GM19099 (cell line): Measurements from ENCODE around the gene EDEM1.

Source experiments
- POLR2A ChIP-seq: IDR thresholded peaks from 3 replicates; pipeline ENCODE4 v1.6.1; 2011; ENCODE audit warnings: low read depth; ENCODE audit not compliant: insufficient read length; ENCODE audit errors: extremely low read depth

Gene EDEM1

GRCh38 chr3:5212628-5213573, 25.4 kb downstream of the EDEM1 start:
- no peak for TF ChIP-seq POLR2A

GRCh38 chr3:5213574-5213966, 26.1 kb downstream of the EDEM1 start:
- TF ChIP-seq POLR2A: no peak

- TF ChIP-seq POLR2A: no peak
Measured at GRCh38 chr3:5214352-5214751, 26.8 kb downstream of the EDEM1 start.

GRCh38 chr3:5217824-5218595, 30.5 kb downstream of the EDEM1 start:
- TF ChIP-seq POLR2A: no peak

GRCh38 chr3:5218815-5219214, 31.3 kb downstream of the EDEM1 start:
- TF ChIP-seq POLR2A: no peak

GRCh38 chr3:5219216-5219615, 31.7 kb downstream of the EDEM1 start:
- no peak for TF ChIP-seq POLR2A

- TF ChIP-seq POLR2A: no peak
Measured at GRCh38 chr3:5220193-5220592, 32.7 kb downstream of the EDEM1 start.

GRCh38 chr3:5220667-5221431, 33.3 kb downstream of the EDEM1 start:
- no peak for TF ChIP-seq POLR2A

GRCh38 chr3:5221701-5222100, 34.2 kb downstream of the EDEM1 start:
- TF ChIP-seq POLR2A: no peak

- no peak for TF ChIP-seq POLR2A
Measured at GRCh38 chr3:5222283-5223005, 34.9 kb downstream of the EDEM1 start.

GRCh38 chr3:5226783-5227182, 39.3 kb downstream of the EDEM1 start:
- TF ChIP-seq POLR2A: no peak

- no peak for TF ChIP-seq POLR2A
Measured at GRCh38 chr3:5227812-5228211, 40.3 kb downstream of the EDEM1 start.

GRCh38 chr3:5229414-5229813, 41.9 kb downstream of the EDEM1 start:
- TF ChIP-seq POLR2A: no peak

- no peak for TF ChIP-seq POLR2A
Measured at GRCh38 chr3:5231074-5231473, 43.6 kb downstream of the EDEM1 start.
